Left lung (tissue), 10 donors: ENCODE measurements around the gene CFAP141. TPM values are rescaled to one million over a fixed set of nuclear protein-coding genes. Genes with fewer than 3 reads are reported as not detected.
"Not testable (repeated sequence)": the region's sequence is repeated elsewhere in the genome, so short reads cannot be mapped to it uniquely, and the experiment has no call there.

Experiments used
- ATAC-seq: fragments of 200-7000 bp; cut with Tn5 transposase; one replicate; pipeline ENCODE4 v1.9.1; 2020; ENCODE audit warnings: moderate library complexity
- DNase-seq, 4 donors: peaks; one replicate each; pipeline ENCODE4 v3.0.0-alpha.2; 2013 to 2020
- H3K27ac ChIP-seq, 2 donors: fragments of 200-600 bp; sonication (generic) in 1 of 2; one replicate each; pipeline versions ENCODE4 v1.5.0 to v1.8.0; 2020 to 2021
- H3K27me3 ChIP-seq, 2 donors: fragments of 200-600 bp; sonication (generic) in 1 of 2; one replicate each; pipeline versions ENCODE4 v1.5.0 to v1.8.0; 2020 to 2021
- H3K36me3 ChIP-seq, 2 donors: fragments of 200-600 bp; sonication (generic) in 1 of 2; one replicate each; pipeline versions ENCODE4 v1.5.0 to v1.8.0; 2020 to 2021
- H3K4me1 ChIP-seq, 2 donors: fragments of 200-600 bp; one replicate each; pipeline ENCODE4 v1.8.0; 2021
- H3K4me3 ChIP-seq, 2 donors: fragments of 200-600 bp; sonication (generic) in 1 of 2; one replicate each; pipeline versions ENCODE4 v1.5.0 to v1.8.0; 2020 to 2021; ENCODE audit warnings: mild to moderate bottlenecking in 1 of 2
- H3K9me3 ChIP-seq, 2 donors: fragments of 200-600 bp; sonication (generic) in 1 of 2; one replicate each; pipeline versions ENCODE4 v1.5.0 to v1.8.0; 2020 to 2021
- intact Hi-C, 2 donors: fragments of 100-400 bp; cut with DNase I; formaldehyde crosslinking; loops; one replicate each; pipeline versions ENCODE4 v1.11.2 to v1.14.2; 2022
- polyA plus RNA-seq, 6 donors: library from polyadenylated mRNA; unstranded; fragments of 120-200 nt; gene quantifications; one replicate each; pipeline ENCODE4 v1.2.1, GENCODE V29; 2013; ENCODE audit not compliant: insufficient read length in 6 of 6
- total RNA-seq, 2 donors: library from RNA; stranded (reverse); fragmentation: NEBNext Ultra II Directional; extraction: Animal tissue kit (Norgen Biotek cat#: 25700); gene quantifications; one replicate each; pipeline ENCODE4 v1.2.1, GENCODE V29; 2021
- TF ChIP-seq, protein P1 (sequence below), 2 donors: fragments of 200-600 bp; sonication (generic) in 1 of 2; IDR thresholded peaks; one replicate each; pipeline versions ENCODE4 v1.5.0 to v1.8.0; 2021; ENCODE audit warnings: antibody characterized with exemption in 2 of 2
- donor health status: DM: no; HTN: yes; CAD: no.
- donor health status: DM: no; HTN: no; CAD: no.

Gene CFAP141
- total and polyA plus RNA-seq, 8 donors, result 0.52 to 4.4 (median 2.2) TPM; not detected in 2

DNA sequence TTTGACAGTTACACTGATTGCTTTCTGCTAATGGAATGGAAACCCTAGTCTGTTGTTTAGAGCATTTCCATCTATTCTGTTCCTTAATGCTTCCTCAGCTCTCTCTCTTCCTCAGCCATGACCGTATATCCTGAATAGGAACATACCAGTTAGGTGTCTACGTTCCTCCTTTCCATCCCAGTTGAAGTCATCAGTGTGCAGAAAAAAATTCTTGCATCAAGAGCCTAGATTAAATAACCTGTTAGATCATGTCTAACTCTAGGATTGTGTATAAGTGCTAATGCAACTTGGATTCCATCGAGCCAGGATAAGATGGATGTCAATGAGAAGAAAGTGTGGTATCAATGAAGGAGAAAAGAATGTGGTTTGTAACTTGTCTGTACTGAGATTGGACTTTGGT is 33.4 kb upstream of the CFAP141 start:
- DNase-seq, result no peak

DNA sequence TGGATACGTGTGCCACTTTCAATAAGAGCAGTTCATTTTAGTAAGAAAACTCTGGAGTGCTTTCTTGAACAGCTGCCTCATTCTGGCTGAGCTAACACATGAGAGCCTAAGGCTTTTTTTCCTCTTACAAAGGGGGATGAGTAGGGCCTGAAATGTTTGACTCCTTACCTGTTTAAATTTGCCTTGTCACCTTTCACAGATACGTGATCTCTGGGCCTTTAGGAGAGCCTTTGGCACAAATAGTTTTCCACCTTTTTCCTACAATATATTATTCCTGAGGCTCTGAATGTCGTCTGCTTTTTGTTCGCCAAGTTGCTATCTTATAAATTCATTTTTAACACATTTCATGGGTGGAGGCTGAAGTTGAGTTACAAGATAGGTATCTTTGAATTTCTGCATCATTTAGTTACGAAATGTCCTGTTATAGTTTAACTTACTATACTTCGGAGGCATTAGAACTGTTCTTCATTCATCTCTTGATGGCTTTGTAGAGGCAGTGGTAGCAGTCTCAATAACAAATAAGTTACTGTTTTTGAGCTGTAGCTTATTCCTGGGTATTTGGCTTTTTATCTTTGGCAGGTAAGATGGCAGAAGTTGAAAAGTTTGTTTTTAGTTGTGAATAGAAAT is 31.9 kb upstream of the CFAP141 start:
- no peaks in the 10 kb centered on the region for H3K4me1 ChIP-seq
- H3K36me3 ChIP-seq, result peaks cover 11 to 100% of the 10 kb centered on the region in 2 donors
- ATAC-seq, result no peak

More for the DNA sequence above, 33.4 kb upstream of the CFAP141 start:
- ATAC-seq, result no peak
- no peaks in the 10 kb centered on the region for H3K27me3 ChIP-seq
- H3K9me3 ChIP-seq, result no peaks in the 10 kb centered on the region
- peaks cover 11 to 100% of the 10 kb centered on the region in 2 donors for H3K36me3 ChIP-seq
- TF ChIP-seq, protein P1, sequence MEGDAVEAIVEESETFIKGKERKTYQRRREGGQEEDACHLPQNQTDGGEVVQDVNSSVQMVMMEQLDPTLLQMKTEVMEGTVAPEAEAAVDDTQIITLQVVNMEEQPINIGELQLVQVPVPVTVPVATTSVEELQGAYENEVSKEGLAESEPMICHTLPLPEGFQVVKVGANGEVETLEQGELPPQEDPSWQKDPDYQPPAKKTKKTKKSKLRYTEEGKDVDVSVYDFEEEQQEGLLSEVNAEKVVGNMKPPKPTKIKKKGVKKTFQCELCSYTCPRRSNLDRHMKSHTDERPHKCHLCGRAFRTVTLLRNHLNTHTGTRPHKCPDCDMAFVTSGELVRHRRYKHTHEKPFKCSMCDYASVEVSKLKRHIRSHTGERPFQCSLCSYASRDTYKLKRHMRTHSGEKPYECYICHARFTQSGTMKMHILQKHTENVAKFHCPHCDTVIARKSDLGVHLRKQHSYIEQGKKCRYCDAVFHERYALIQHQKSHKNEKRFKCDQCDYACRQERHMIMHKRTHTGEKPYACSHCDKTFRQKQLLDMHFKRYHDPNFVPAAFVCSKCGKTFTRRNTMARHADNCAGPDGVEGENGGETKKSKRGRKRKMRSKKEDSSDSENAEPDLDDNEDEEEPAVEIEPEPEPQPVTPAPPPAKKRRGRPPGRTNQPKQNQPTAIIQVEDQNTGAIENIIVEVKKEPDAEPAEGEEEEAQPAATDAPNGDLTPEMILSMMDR (IDR thresholded peaks at IDR 0.05), result no peak
- no peaks in the 10 kb centered on the region for H3K4me1 ChIP-seq
- no peak overlapping the region for H3K4me3 ChIP-seq
- intact Hi-C loops, result no loop called here
- no peak overlapping the region for H3K27ac ChIP-seq

GRCh38 chr1:154237435-154237834 is 31.3 kb upstream of the CFAP141 start:
- no peak overlapping the region for H3K4me3 ChIP-seq
- no peaks in the 10 kb centered on the region for H3K9me3 ChIP-seq
- no peak overlapping the region for H3K27ac ChIP-seq
- H3K27me3 ChIP-seq, result no peaks in the 10 kb centered on the region
- TF ChIP-seq, protein P1 (IDR thresholded peaks at IDR 0.05), result no peak
- intact Hi-C loops, result no loop called here
- peaks cover 11 to 100% of the 10 kb centered on the region in 2 donors for H3K36me3 ChIP-seq
- DNase-seq, result no peak
- no peaks in the 10 kb centered on the region for H3K4me1 ChIP-seq
- ATAC-seq, result no peak

More for the DNA sequence above, 31.9 kb upstream of the CFAP141 start:
- Histone ChIP-seq H3K27ac (no peak overlapping the region), H3K27me3 (no peaks in the 10 kb centered on the region), H3K9me3 (no peaks in the 10 kb centered on the region), H3K4me3 (no peak overlapping the region)
- no peak for DNase-seq
- TF ChIP-seq, protein P1 (IDR thresholded peaks at IDR 0.05), result no peak
- intact Hi-C loops, result no loop called here

DNA sequence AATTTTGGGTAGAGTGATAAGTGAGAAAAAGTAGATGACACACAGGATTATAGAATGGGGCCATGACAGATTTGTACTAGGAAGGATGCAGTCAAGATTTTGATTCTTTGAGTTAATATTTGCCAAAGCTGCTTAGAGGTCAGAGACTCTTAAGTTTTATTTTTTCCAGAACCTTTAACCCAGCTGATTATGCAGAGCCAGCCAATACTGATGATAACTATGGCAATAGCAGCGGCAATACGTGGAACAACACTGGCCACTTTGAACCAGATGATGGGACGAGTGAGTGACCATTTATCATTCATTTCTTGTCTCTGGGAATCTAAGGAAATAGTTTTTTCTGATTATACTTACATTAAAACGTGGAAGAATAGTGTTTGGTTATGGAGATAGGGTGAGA is 30.7 kb upstream of the CFAP141 start:
- peaks cover 11 to 100% of the 10 kb centered on the region in 2 donors for H3K36me3 ChIP-seq
- no peak overlapping the region for H3K4me3 ChIP-seq
- no peak for ATAC-seq
- no peaks in the 10 kb centered on the region for H3K4me1 ChIP-seq
- DNase-seq, result no peak
- no peak overlapping the region for H3K27ac ChIP-seq
- no peaks in the 10 kb centered on the region for H3K9me3 ChIP-seq
- no peaks in the 10 kb centered on the region for H3K27me3 ChIP-seq
- TF ChIP-seq, protein P1 (IDR thresholded peaks at IDR 0.05), result no peak
- intact Hi-C loops, result no loop called here

DNA sequence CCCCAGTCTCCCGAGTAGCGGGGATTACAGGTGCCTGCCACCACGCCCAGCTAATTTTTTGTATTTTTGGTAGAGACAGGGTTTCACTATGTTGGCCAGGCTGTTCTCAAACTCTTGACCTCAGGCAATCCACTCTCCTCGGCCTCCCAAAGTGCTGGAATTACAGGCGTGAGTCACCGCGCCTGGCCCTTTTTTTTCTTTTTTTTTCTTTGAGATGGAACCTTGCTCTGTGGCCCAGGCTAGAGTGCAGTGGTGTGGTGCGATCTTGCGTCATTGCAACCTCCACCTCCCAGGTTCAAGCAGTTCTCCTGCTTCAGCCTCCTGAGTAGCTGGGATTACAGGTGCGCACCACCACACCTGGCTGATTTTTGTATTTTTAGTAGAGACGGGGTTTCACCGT is 27.0 kb upstream of the CFAP141 start:
- DNase-seq, H3K27me3 ChIP-seq, ATAC-seq, H3K4me1 ChIP-seq, H3K27ac ChIP-seq, intact Hi-C loops, H3K9me3 ChIP-seq, H3K4me3 ChIP-seq: not testable (repeated sequence)
- peaks cover 2 to 100% of the 10 kb centered on the region in 2 donors for H3K36me3 ChIP-seq

GRCh38 chr1:154231112-154231511 is 25.0 kb upstream of the CFAP141 start:
- DNase-seq, H3K27me3 ChIP-seq, H3K9me3 ChIP-seq, ATAC-seq, H3K27ac ChIP-seq, H3K4me3 ChIP-seq, intact Hi-C loops: not testable (repeated sequence)
- peaks cover 2 to 100% of the 10 kb centered on the region in 2 donors for H3K36me3 ChIP-seq
- peaks cover 0 to 14% of the 10 kb centered on the region in 2 donors for H3K4me1 ChIP-seq
